HG03139 (cell line): ENCODE measurements around the gene GAS6.

Experiments used
- ATAC-seq: cut with Tn5 transposase; IDR thresholded peaks from one replicate; pipeline ENCODE4 v1.9.1; 2021; ENCODE audit not compliant: unreplicated experiment

The GAS6 gene

DNA sequence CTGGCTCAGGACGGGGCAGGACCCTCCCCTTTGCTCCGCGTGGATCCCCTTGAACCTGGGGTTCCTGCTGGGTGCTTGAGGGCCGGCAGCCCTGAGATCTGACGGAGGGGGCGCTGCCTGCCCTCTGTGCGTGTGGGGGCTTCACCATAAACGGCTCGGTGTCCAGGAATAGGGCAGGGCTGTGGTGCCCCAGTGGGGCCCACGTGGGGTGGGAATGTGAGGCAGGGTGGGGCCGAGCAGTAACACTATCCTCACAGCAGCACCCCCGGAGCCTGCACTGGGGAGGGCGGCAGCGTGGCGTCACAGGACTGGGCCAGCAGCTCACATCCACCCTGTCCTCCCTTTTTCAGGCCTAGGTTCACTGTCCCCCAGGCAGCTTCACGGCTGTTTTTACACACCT lies 38.0 kb downstream of the GAS6 start:
- no peak for ATAC-seq

DNA sequence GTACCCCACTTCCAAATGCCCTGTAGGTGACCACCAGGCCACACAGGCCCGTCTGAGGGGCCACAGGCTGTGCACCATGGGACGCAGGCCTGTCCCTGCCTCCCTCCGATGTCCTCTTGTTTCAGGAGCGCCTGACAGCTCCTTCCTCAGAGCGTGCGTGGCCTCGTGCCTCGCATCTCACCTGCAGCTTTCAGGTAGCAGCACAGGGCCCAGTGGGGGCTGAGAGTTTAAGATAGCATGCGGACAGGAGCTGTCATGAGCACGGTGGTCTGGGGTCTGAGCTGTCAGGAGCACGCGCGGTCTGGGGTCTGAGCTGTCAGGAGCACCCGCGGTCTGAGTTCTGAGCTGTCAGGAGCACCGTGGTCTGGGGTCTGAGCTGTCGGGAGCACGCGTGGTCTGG lies 40.1 kb downstream of the GAS6 start:
- no peak for ATAC-seq

DNA sequence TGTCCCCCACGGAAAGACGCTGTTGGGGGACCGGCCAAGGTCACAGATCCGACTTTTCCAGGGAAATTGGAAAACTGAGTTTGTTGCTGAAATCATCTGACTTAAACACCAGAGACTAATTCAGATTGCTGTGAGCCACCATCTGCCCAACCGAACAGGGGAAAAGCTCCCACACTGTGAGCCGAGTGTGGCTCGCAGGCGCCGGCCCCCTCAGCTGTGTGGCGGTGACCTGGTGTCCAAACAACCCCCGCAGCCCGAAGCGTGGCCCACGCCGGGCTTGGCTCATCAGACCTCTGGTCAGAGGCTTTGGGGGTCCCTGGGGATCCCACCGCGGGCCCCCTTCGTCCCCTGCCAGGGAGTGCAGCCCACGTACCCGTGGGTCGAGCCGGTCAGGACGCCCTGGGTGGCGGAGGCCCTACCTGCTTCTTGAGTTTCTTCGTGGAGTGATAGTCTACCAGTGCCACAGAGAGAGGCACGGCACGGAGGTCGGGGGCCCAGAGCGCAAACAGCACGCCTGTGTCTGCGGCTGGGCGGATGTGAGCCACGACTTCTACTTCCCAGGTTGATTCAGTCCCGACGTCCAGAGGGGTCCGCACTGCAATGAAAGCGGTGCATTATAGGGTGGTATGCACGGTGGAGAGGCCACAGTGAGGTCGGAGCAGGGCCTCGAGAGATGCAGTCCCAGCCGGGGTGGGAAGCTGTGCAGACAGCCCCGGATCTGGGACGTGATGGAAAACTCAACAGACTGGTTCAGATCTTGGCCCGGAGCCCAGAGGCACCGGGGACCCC lies 40.7 kb downstream of the GAS6 start:
- no peak for ATAC-seq

DNA sequence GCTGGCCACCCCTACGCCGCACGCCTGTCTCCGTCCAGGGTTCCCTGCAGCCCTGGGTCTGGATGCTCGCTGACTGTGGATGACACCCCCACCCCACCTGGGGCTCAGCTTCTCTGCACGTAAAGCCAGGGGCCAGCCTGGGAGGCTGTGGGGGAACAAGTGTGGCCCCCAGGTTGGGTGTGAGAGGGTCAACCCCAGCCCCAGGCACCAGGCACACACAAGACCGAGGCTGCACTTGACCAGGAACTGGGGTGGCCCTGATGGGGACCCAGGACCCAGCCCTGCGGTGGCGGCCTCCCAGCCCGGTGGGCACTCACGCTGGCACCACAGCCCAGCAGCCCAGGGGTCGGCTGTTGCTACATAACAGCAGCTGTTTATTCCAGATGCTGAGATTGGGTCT lies 41.6 kb downstream of the GAS6 start:
- no peak for ATAC-seq

DNA sequence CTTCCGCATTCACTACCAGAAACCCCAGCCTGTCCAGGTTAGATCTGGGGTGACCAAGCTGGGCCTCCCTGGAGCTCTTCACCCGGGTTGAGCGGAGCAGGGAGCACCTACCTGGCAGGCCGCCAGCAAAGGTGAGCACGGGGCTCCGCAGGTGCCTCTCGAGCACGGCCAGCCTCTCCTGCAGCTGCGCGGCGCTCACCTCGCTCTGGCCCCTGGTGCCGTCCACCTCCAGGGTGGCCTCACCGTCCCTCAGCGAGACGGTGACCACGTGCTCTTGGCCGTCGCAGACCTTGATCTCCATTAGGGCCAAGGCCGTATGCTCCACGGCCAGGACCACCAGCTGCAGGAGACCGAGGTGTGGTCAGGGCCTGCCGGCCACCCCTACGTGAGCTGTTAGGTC lies 42.0 kb downstream of the GAS6 start:
- no peak for ATAC-seq

DNA sequence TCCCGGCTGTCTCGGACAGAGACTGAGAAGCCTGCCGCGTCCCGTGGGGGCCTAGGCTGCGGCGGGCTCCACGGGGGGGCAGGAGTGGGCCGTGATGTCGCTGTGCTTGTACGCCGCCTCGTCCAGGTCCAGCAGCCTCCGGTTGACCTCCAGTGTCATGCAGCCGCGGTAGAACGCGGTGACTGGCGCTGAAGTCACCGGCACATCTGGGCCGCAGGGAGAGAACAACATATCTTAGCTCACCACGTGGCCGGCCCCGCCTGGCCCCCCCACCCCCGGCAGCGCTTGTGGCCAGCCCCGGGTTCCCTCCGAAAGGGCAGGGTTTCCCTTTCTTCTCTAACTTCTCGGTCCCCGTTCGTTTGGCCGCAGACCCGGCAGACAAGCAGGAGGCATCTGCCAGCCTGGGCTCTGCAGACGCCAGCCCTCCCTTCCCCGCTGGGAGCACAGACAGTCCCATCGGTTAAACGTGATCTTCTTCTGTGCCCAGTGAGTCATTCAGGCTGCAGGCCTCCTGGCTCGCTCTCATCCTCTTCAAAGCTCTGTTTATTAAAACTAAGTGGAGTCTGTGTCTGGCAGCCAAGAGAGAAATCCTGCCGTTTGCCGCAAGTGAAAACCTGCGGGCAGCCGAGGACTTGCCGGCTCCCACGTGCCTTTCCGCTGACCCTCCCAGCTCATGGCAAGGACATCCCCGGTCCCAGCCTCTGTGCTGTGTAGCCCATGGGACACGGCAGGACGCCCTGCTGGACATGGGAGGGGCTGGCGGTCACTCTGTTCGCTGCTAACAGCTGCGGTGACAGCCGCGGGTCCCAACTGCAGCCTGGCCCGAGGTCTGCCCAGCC lies 42.8 kb downstream of the GAS6 start:
- ATAC-seq = no peak

DNA sequence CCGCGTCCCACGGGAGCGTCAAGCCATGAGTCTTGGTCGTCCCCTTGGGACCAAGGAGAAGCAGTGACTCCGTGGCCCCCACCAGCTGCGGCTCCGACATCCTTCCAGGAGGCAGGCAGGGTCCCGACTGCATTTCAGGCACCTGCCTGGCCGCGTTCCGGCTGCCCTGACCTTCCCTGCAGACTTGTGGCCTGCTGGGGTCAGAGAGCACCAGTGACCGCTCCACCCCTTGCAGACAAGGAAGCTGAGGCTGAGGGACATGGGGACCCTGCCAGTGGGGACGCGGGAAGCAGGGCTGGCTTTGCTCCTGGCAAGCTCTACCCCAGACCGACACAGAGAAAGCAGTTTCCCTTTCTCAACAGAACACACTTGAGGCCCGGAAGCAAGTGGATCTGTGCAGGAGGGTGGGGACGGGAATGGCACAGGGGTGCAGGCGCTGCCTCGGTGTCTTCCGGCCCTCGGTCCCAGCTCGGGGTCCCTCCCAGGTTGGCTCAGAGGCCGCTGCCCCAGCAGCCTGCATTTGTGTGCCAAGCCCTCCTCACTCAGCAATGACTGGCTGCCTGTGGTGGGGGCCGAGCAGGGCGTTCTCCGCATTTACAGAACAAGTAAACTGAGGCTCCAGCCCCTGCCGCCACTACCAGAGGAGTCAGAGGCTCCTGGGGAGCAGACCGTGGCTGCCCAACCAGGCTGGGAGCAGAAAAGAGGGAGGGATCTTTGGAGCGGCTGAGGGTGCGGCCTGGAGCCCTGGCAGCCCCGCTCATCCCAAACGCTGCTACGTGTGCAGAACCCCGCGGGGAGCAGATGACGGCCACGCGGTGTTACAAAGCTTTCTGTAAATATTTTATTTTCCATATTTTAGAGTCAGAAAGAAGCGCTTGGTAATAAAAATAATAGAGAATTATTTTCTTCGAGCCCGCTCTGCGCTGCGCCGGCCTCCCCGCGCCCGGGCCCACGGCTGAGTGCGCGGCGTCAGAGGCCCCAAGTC lies 43.9 kb downstream of the GAS6 start:
- no peak for ATAC-seq

DNA sequence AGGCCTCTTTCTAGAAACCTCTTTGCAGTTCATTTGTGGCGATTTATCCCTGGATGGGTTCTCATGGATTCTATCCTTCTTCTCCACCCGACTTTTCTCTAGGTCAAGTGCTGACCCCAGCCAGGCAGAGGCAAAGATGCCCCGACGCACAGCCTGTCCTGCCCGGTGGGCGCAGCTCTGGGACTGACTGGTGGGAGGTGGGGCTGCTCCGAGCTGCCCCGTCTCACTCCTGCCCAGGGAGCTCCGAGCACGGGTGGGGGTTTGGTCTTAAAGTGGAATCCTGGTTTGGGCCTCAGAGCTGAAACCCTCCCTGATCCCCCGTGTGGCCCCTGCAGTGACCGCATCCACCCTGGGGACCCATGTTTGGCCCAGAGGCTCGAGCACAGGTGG lies 44.5 kb downstream of the GAS6 start:
- ATAC-seq = no peak

DNA sequence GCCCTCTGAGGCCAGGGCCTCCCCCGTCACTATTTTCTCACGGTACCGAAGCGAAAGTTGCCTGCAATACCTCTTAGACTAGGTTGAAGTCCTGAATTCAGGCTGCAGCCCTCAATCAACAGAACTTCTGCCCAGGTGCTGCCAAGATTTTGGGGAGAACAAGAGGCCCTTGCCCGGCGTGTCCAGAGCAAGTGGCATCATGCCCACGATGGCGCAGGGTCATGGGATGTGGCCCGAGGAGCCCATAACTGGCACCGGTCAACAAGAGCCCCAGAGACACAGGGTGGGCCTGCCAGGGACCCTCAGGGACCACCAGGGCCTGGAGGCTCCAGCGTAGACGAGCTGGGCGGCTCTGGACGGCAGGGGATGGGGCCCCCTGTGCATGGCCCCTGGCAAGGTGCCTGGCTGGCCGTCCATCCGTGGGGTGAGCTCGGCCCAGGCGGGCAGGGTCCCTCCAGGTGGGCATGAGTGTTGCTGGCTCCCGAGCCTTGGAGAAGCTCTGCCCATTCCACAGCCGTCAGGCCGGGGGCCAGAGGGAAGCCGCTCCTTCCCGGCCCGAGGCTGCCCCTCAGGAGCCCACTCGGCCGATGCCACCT lies 45.1 kb downstream of the GAS6 start:
- ATAC-seq = no peak

DNA sequence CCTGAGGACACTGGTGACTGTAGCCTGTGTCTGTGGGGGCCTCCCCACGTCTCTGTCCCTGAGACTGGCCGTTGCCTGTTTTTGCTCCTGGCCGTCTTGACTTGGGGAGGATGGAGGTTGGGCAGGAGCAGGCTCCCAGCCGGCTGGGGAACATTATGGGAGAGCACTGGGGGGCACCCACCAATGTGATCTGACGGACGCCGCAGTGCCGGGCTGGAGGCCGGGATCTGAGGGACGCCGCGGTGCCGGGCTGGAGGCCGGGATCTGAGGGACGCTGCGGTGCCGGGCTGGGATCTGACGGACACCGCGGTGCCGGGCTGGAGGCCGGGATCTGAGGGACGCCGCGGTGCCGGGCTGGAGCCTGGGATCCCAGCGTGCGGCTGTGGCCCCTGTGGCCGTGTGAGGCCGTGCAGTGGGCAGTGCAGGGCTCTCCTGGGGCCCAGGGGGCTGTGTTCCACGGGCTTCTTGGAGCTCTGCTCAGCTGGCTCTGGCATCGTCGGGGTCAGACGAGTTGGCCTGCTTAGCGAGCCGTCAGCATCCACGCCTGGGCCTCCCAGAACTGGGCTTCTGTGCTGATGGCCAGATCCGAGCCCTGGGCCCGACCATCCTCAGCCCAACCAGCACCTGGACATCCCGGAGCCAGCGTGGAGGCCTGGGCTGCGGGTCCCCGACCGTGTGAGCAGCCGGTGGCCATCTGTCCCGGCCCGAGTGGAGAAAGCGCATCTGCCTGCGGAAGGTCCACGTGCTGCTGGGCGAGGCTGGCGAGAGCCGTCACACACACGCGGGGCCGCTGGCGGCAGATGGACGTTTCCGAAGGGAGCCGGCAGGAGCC lies 45.8 kb downstream of the GAS6 start:
- ATAC-seq = no peak

DNA sequence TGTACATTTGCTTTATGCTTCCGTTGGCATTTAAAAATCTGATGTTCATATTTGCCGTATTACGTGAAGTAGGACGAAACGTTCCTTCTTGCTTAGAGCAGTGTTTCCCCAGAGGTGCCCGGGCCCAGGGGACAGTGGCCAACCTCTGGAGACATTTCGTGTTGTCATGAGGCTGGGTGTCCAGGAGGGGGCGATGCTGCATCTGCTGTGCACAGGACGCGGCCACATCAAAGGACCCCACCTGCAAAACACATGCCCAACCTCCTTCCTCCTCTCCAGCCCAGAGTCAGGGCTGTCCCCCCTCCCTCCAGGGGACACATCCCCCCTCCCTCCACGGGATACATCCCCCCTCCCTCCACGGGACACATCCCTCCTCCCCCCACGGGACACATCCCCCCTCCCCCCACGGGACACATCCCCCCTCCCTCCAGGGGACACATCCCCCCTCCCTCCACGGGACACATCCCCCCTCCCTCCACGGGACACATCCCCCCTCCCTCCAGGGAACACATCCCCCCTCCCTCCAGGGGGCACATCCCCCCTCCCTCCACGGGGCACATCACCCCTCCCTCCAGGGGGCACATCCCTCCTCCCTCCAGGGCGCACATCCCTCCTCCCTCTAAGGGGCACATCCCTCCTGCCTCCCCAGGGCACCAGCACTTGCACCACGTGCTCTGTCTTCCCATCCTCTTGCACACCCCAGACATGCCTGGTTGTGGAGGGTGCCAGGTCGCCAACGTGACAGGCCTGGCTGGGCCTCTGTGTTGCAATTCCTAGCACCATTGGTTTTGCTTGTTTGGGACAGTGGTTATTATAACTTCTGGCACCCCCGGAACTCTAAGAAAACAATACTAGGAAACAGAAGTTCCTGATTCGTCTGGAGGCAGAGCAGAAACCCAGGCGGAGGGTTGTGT lies 46.7 kb downstream of the GAS6 start:
- ATAC-seq = no peak

DNA sequence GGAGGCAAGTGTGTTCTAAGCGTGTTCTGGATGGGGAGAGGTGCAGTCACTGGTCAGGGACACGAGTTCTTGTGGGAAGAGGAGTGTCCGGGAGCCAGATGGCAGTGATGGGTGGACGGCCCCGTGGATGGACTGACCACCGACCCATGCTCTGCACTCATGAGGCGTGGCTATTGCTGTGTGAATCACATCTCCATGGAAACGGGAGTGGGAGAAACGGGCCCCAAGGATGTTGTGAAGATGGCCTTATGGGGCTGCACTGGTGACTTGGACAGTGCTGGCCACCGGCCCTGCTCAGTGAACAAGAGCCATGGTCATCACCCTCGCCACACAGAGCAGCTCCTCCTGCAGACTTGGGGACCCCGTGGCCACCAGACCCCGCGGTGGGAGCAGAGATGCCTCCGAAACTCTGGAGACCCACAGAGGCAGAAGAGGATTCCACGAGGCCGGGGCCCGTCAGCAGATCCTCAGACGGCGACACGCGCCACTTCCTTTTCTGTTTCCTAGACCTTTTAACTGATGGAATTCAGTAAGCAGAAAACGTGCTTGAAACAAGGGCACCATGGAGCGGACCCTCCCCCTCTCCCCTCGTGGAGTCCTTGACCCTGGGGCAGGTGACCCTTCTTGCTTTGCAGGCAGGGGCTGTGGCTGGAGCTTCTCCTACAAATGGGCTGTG lies 47.5 kb downstream of the GAS6 start:
- ATAC-seq = no peak

DNA sequence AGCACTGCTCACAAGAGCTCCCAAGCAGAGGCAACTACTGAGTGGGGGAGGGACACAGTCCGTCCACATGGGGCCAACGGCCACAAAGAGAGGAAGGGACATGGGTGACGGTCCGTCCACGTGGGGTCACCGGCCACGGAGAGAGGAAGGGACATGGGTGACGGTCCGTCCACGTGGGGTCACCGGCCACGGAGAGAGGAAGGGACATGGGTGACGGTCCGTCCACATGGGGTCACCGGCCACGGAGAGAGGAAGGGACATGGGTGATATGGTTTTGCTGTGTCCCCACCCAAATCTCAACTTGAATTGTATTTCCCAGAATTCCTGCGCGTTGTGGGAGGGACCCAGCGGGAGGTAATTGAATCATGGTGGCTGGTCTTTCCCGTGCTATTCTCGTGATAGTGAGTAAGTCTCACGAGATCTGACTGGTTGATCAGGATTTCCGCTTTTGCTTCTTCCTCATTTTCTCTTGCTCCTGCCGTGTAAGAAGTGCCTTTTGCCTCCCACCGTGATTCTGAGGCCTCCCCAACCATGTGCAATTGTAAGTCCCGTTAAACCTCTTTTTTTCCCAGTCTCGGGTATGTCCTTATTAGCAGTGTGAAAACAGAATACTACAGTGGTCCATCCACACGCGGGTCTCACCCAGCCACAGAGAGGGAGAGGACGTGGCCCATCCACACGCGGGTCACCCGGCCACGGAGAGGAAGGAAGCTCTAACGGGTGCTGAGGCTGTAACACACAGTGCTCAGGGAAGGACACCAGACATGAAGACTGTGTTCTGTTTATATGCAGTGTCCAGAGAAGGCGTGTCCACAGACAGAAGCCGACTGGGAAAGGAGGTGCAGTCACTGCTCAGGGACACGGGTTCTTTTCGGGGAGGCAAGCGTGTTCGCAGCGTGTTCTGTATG lies 48.5 kb downstream of the GAS6 start:
- no peak for ATAC-seq

DNA sequence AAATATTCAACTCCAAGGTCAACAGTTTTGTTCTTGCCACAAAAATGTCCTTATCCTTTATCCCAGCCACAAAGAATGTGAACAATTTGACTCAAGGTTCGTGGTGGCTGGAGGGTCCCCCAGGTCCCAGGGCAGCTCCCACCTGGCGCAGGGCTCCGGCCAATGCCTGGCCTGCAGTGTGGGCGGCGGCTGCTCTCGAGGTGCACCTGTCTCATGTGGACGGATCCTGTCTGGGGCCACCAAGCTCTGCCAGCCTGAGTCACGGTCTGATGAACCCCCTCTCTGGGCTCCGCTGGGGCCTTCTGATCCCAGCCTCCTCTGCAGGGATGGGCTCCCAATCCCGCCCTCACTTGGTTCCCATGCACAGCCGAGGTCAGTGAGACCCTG lies 49.4 kb downstream of the GAS6 start:
- no peak for ATAC-seq

DNA sequence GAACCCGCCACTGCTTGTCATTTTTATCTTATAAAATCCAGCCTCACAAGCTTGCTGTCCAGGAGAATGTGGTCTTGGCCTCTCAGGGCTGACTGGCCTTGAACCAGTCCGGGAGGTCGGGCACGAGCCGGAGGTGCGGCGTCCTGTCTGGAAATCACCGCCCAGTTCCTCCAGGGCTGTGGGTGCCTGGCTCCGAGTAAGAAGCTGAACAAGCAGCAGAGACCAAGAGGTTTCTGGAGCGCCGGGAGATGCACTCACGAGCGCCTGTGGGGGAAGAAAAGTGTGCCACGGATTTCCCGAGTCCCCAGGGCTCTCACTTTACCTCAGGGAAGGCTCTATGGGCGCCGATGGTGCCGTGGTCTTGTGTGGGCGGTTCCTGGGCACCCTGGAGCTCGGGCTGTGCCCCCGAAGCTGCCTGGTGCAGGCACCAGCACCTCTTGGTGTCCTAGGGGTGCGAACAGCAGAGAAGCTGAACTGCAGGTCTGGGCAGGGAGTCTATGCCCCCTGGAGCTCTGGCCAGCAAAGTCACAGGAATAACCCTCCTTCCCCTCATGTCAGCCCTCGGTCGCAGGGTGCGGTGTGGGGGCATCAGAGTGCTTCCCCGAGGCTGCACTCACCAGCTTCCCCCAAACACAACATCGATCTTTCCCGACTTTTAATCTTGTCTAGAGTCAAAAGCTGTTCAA lies 50.0 kb downstream of the GAS6 start:
- no peak for ATAC-seq

DNA sequence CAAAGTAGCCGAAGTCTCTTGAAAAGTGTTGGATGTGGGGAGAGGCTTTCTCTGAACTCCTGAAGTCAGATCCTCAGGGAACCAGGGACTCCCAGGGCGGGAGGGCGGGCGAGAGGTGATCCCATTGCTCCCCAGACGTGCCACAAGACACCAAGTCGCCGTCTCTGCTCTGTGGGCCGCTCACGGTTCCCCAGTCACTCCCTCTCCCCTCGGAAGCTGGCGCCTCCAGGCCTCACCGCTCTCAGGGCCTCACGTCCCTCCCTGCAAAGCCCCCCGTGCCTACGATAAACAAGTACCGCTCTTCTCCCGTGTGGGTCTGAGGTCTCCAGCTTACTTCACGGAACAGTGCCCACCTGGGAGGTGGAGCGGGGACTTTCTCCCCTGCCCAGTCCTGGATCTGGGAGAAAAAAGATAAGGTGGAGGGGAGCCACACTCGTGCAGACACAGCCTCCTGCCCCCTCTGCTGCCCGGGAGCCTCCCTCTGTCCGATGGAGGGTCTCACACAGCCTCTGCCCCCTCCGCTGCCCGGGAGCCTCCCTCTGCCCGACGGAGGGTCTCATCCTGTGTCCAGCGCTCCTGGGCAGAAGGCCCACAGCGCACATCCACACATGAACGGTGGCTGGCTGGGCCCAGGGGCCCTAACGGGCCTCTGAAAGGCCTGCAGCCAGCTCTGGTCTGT lies 50.7 kb downstream of the GAS6 start:
- no peak for ATAC-seq
